ENCODE results near the gene FKBP5.

DNA sequence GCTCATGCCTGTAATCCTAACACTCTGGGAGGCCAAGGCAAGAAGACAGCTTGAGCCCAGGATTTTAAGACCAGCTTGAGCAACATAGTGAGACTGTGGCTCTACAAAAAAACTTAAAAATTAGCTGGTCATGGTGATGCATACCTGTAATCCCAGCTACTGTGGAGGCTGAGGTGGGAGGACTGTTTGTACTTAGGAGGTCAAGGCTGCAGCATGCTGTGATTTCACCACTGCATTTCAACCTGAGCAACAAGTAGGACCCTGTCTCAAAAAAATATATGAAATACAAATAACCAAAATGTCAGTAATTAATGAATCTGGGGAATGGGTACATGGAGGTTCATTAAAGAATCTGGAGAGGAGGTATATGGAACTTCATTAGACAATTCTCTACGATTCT, 9.9 kb downstream of the FKBP5 start:
- TF ChIP-seq, protein P1, sequence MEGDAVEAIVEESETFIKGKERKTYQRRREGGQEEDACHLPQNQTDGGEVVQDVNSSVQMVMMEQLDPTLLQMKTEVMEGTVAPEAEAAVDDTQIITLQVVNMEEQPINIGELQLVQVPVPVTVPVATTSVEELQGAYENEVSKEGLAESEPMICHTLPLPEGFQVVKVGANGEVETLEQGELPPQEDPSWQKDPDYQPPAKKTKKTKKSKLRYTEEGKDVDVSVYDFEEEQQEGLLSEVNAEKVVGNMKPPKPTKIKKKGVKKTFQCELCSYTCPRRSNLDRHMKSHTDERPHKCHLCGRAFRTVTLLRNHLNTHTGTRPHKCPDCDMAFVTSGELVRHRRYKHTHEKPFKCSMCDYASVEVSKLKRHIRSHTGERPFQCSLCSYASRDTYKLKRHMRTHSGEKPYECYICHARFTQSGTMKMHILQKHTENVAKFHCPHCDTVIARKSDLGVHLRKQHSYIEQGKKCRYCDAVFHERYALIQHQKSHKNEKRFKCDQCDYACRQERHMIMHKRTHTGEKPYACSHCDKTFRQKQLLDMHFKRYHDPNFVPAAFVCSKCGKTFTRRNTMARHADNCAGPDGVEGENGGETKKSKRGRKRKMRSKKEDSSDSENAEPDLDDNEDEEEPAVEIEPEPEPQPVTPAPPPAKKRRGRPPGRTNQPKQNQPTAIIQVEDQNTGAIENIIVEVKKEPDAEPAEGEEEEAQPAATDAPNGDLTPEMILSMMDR (IDR thresholded peaks at IDR 0.05; ENCODE audit: insufficient read depth, low read depth, low read length), result no peak
- TF ChIP-seq EZH2 (IDR thresholded peaks at IDR 0.05; ENCODE audit: insufficient read depth, low read length), result no peak

All from astrocyte (in vitro differentiated cells and primary cell).